PC-3 (cell line): ENCODE measurements around the gene GPD2.

Source experiments
- CTCF ChIP-seq: fragments of 300-600 bp; sonication (generic); conservative IDR thresholded peaks from 2 replicates; pipeline ENCODE4 v1.5.1; 2017; ENCODE audit warnings: antibody characterized with exemption, low read depth, mild to moderate bottlenecking, low read length
- EZH2 ChIP-seq: fragments of 300-600 bp; sonication (generic); IDR thresholded peaks from one replicate; pipeline ENCODE4 v1.6.1; 2017; ENCODE audit warnings: antibody characterized with exemption, mild to moderate bottlenecking, low read length; ENCODE audit not compliant: unreplicated experiment

- TF ChIP-seq CTCF (no peak), EZH2 (no peak)
Observed at GRCh38 chr2:156619021-156619539, 182.9 kb downstream of the GPD2 start.
